Measurements from ENCODE around the gene DAZAP1.
A peak's percentile ranks its signal among the peaks of the same experiment; 100 is the strongest.

Gene DAZAP1

GRCh38 chr19:1445932-1446712 lies 38.7 kb downstream of the DAZAP1 start:
- DNase-seq, result no peak

GRCh38 chr19:1446713-1447481 lies 39.5 kb downstream of the DAZAP1 start:
- DNase-seq, result no peak

GRCh38 chr19:1447504-1447903 lies 40.1 kb downstream of the DAZAP1 start:
- DNase-seq, result no peak

GRCh38 chr19:1447944-1448343 lies 40.6 kb downstream of the DAZAP1 start:
- DNase-seq, result no peak

- peak in 1 of 2 experiments; percentile 60 for DNase-seq
Measured at GRCh38 chr19:1449467-1450442, 42.4 kb downstream of the DAZAP1 start, which contains the start of gene APC2. Gene APC2, plus strand, starts transcription at chr19:1450121. Its CDS starts 2,881 bp downstream, at chr19:1453002.

- no peak for DNase-seq
Measured at GRCh38 chr19:1450735-1451731, 43.6 kb downstream of the DAZAP1 start.

- no peak for DNase-seq
Measured at GRCh38 chr19:1451916-1452801, 44.8 kb downstream of the DAZAP1 start.

- no peak for DNase-seq
Measured at GRCh38 chr19:1452802-1453524, 45.6 kb downstream of the DAZAP1 start.

- no peak for DNase-seq
Measured at GRCh38 chr19:1453525-1454364, 46.4 kb downstream of the DAZAP1 start.

- no peak for DNase-seq
Measured at GRCh38 chr19:1455002-1455335, 47.6 kb downstream of the DAZAP1 start.

GRCh38 chr19:1455336-1456120 lies 48.1 kb downstream of the DAZAP1 start:
- DNase-seq, result no peak

GRCh38 chr19:1456121-1456900 lies 48.9 kb downstream of the DAZAP1 start:
- no peak for DNase-seq

- no peak for DNase-seq
Measured at GRCh38 chr19:1457031-1457739, 49.8 kb downstream of the DAZAP1 start.

- DNase-seq, result no peak
Measured at GRCh38 chr19:1457892-1458291, 50.5 kb downstream of the DAZAP1 start.

- DNase-seq, result no peak
Measured at GRCh38 chr19:1459479-1459878, 52.1 kb downstream of the DAZAP1 start.
